ENCODE measurements around the gene VWA8.
"Not testable (repeated sequence)": the region's sequence is repeated elsewhere in the genome, so short reads cannot be mapped to it uniquely, and the experiment has no call there.

DNA sequence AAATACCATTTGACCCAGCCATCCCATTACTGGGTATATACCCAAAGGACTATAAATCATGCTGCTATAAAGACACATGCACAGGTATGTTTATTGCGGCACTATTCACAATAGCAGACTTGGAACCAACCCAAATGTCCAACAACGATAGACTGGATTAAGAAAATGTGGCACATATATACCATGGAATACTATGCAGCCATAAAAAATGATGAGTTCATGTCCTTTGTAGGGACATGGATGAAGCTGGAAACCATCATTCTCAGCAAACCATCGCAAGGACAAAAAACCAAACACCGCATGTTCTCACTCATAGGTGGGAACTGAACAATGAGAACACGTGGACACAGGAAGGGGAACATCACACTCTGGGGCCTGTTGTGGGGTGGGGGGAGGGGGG is 323.9 kb downstream of the VWA8 start:
- not testable (repeated sequence) for TF ChIP-seq EZH2 (IDR thresholded peaks at IDR 0.05; ENCODE audit: low read depth, unreplicated experiment); POLR2AphosphoS5 (IDR thresholded peaks at IDR 0.05; ENCODE audit: low read depth); CREB1 (CRISPR knock-in tag; IDR thresholded peaks at IDR 0.05; ENCODE audit: low read depth); ZNF114 (CRISPR knock-in tag; IDR thresholded peaks at IDR 0.05); EZH2phosphoT487 (IDR thresholded peaks at IDR 0.05; ENCODE audit: unreplicated experiment); ZNF331 (CRISPR knock-in tag; IDR thresholded peaks at IDR 0.05; ENCODE audit: low read depth); JUNB (IDR thresholded peaks at IDR 0.05; ENCODE audit: unreplicated experiment)
- TF ChIP-seq, protein P1, sequence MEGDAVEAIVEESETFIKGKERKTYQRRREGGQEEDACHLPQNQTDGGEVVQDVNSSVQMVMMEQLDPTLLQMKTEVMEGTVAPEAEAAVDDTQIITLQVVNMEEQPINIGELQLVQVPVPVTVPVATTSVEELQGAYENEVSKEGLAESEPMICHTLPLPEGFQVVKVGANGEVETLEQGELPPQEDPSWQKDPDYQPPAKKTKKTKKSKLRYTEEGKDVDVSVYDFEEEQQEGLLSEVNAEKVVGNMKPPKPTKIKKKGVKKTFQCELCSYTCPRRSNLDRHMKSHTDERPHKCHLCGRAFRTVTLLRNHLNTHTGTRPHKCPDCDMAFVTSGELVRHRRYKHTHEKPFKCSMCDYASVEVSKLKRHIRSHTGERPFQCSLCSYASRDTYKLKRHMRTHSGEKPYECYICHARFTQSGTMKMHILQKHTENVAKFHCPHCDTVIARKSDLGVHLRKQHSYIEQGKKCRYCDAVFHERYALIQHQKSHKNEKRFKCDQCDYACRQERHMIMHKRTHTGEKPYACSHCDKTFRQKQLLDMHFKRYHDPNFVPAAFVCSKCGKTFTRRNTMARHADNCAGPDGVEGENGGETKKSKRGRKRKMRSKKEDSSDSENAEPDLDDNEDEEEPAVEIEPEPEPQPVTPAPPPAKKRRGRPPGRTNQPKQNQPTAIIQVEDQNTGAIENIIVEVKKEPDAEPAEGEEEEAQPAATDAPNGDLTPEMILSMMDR (conservative IDR thresholded peaks at IDR 0.05; ENCODE audit: low read depth in 2 of 2): not testable (repeated sequence)

Measured in GM23338 (cell line).